Measurements from ENCODE around the gene ZNF775. TPM values are rescaled to one million over a fixed set of nuclear protein-coding genes. Genes with fewer than 3 reads are reported as not detected.

The ZNF775 gene
- total RNA-seq, 1 experiment from 2014 or later, result 3.4 TPM

DNA sequence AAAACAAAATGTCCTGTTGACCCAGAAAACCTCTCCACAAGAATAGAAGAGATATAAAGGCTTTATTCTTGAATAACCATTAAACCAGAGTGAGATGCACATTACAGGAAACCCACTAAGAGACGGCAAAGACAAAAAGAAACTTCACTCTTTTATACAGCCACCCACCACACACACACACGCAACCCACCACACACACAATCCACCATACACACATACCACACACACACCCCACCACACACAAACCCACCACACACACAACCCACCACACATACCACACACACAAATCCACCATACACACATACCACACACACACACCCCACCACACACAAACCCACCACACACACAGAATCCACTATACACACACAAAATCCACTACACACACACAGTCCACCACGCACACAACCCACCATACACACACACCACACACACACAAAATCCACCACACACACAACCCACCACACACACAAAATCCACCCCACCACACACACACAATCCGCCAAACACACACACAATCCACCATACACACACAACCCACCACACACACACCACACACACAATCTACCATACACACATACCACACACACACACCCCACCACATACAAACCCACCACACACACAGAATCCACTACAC is 20.0 kb upstream of the ZNF775 start:
- DNase-seq, result no peak
- no peak for TF ChIP-seq EZH2 (IDR thresholded peaks at IDR 0.05; ENCODE audit: low read depth)
- Histone ChIP-seq H3F3A (ENCODE audit: insufficient read depth, low read depth) (peaks cover 5% of the 10 kb centered on the region), H3K4me3 (no peak overlapping the region), H3K79me2 (ENCODE audit: low read depth) (no peaks in the 10 kb centered on the region), H3K9me3 (ENCODE audit: insufficient read depth, low read depth) (no peaks in the 10 kb centered on the region), H3K9me2 (ENCODE audit: insufficient read depth) (no peaks in the 10 kb centered on the region), H3K4me2 (no peak overlapping the region), H3K36me3 (ENCODE audit: low read depth) (no peaks in the 10 kb centered on the region), H3K4me1 (replicated peaks; ENCODE audit: insufficient read depth) (peaks cover 6% of the 10 kb centered on the region), H3K27me3 (ENCODE audit: insufficient read depth, low read depth) (no peaks in the 10 kb centered on the region), H2AFZ (no peak overlapping the region), H3K27ac (no peak overlapping the region), H4K20me1 (ENCODE audit: insufficient read depth) (no peaks in the 10 kb centered on the region)
- BruUV-seq (replicated peaks), result no TSS peak
- intact Hi-C loops (cut with micrococcal nuclease; ENCODE audit: unreplicated experiment), result no loop called here
- CTCF ChIA-PET, result no interaction called here
- POLR2A ChIA-PET (ENCODE audit: unreplicated experiment), result no interaction called here

DNA sequence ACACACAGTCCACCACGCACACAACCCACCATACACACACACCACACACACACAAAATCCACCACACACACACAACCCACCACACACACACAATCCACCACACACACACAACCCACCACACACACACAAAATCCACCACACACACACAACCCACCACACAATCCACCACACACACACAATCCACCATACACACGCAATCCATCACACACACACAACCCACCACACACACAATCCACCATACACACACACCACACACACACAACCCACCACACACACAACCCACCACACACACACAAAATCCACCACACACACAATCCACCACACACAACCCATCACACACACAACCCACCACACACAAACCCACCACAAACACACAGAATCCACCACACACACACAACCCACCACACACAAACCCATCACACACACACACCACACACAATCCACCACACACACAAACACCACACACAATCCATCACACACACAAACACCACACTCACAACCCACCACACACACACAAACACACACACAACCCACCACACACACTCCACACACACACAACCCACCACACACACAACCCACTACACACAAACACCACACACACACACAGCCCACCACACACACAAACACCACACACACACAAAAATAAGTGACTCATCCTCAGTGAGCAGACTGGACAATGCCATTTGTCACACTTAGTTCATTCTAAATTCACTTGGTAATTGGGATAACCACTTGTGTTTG is 19.3 kb upstream of the ZNF775 start:
- Histone ChIP-seq H2AFZ (no peak overlapping the region), H3K4me2 (no peak overlapping the region), H3K27ac (no peak overlapping the region), H3K9me2 (ENCODE audit: insufficient read depth) (no peaks in the 10 kb centered on the region), H3F3A (ENCODE audit: insufficient read depth, low read depth) (peaks cover 5% of the 10 kb centered on the region), H3K4me1 (replicated peaks; ENCODE audit: insufficient read depth) (peaks cover 6% of the 10 kb centered on the region), H3K27me3 (ENCODE audit: insufficient read depth, low read depth) (no peaks in the 10 kb centered on the region), H4K20me1 (ENCODE audit: insufficient read depth) (no peaks in the 10 kb centered on the region), H3K79me2 (ENCODE audit: low read depth) (no peaks in the 10 kb centered on the region), H3K9me3 (ENCODE audit: insufficient read depth, low read depth) (no peaks in the 10 kb centered on the region), H3K4me3 (no peak overlapping the region), H3K36me3 (ENCODE audit: low read depth) (no peaks in the 10 kb centered on the region)
- TF ChIP-seq, protein P1, sequence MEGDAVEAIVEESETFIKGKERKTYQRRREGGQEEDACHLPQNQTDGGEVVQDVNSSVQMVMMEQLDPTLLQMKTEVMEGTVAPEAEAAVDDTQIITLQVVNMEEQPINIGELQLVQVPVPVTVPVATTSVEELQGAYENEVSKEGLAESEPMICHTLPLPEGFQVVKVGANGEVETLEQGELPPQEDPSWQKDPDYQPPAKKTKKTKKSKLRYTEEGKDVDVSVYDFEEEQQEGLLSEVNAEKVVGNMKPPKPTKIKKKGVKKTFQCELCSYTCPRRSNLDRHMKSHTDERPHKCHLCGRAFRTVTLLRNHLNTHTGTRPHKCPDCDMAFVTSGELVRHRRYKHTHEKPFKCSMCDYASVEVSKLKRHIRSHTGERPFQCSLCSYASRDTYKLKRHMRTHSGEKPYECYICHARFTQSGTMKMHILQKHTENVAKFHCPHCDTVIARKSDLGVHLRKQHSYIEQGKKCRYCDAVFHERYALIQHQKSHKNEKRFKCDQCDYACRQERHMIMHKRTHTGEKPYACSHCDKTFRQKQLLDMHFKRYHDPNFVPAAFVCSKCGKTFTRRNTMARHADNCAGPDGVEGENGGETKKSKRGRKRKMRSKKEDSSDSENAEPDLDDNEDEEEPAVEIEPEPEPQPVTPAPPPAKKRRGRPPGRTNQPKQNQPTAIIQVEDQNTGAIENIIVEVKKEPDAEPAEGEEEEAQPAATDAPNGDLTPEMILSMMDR (conservative IDR thresholded peaks at IDR 0.05), result no peak
- TF ChIP-seq EZH2 (IDR thresholded peaks at IDR 0.05; ENCODE audit: low read depth), result no peak
- no peak for DNase-seq
- ChIA-PET CTCF (no interaction called here), POLR2A (ENCODE audit: unreplicated experiment) (no interaction called here)
- BruUV-seq (replicated peaks), result no TSS peak
- intact Hi-C loops (cut with micrococcal nuclease; ENCODE audit: unreplicated experiment), result no loop called here

DNA sequence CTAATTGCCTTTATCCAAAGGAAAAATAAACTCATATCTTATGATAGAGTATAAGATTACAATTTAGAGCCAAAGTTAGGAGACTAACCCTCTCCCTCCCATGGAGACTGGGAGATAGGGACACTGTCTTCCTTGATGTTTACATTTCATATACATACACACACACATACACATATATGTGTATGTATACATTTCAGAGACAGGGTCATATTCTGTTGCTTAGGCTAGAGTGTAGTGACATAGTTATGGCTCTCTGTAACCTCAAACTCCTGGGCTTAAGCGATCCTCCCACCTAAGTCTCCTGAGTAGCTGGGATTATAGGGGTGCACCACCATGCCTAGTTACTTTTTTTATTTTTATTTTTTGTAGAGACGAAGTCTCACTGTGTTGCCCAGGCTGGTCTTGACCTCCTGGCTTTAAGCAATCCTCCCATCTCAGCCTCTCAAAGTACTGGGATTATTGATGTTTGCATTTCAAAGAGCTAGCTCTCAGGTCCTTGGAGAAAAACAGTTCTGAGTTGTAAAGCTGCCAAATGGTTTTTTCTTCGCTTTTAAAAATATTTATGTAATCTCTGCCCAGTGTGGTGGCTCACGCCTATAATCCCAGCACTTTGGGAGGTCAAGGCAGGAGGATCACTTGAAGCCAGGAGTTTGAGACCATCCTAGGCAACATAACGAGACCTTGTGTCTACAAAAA is 18.6 kb upstream of the ZNF775 start:
- Histone ChIP-seq H3K79me2 (ENCODE audit: low read depth) (no peaks in the 10 kb centered on the region), H3K4me2 (no peak overlapping the region), H3K4me1 (replicated peaks; ENCODE audit: insufficient read depth) (peaks cover 6% of the 10 kb centered on the region), H3K27me3 (ENCODE audit: insufficient read depth, low read depth) (no peaks in the 10 kb centered on the region), H3K4me3 (no peak overlapping the region), H3K9me2 (ENCODE audit: insufficient read depth) (no peaks in the 10 kb centered on the region), H3K27ac (no peak overlapping the region), H3K36me3 (ENCODE audit: low read depth) (no peaks in the 10 kb centered on the region), H4K20me1 (ENCODE audit: insufficient read depth) (no peaks in the 10 kb centered on the region), H2AFZ (no peak overlapping the region), H3K9me3 (ENCODE audit: insufficient read depth, low read depth) (no peaks in the 10 kb centered on the region), H3F3A (ENCODE audit: insufficient read depth, low read depth) (peaks cover 6% of the 10 kb centered on the region)
- ChIA-PET CTCF (no interaction called here), POLR2A (ENCODE audit: unreplicated experiment) (no interaction called here)
- TF ChIP-seq, protein P1 (conservative IDR thresholded peaks at IDR 0.05), result no peak
- no peak for TF ChIP-seq EZH2 (IDR thresholded peaks at IDR 0.05; ENCODE audit: low read depth)
- DNase-seq, result no peak
- intact Hi-C loops (cut with micrococcal nuclease; ENCODE audit: unreplicated experiment), result no loop called here
- no TSS peak for BruUV-seq (replicated peaks)
